Testis (tissue), 2 donors: Measurements from ENCODE around the gene ING5.

ENCODE experiments used
- POLR2A ChIP-seq: fragments of 450-650 bp; IDR thresholded peaks from one replicate; pipeline ENCODE4 v1.6.1; 2017; ENCODE audit warnings: antibody characterized with exemption, mild to moderate bottlenecking, moderate library complexity
- TF ChIP-seq, protein P1 (sequence below), 3 experiments: fragments of 450-650 bp in 2 of 3; fragments of 200-600 bp in 1 of 3; sonication (generic) in 1 of 3; IDR thresholded peaks; one replicate each; pipeline ENCODE4 v1.5.1; 2016 to 2019; ENCODE audit warnings: antibody characterized with exemption in 3 of 3, mild to moderate bottlenecking in 2 of 3, moderate library complexity in 1 of 3

DNA sequence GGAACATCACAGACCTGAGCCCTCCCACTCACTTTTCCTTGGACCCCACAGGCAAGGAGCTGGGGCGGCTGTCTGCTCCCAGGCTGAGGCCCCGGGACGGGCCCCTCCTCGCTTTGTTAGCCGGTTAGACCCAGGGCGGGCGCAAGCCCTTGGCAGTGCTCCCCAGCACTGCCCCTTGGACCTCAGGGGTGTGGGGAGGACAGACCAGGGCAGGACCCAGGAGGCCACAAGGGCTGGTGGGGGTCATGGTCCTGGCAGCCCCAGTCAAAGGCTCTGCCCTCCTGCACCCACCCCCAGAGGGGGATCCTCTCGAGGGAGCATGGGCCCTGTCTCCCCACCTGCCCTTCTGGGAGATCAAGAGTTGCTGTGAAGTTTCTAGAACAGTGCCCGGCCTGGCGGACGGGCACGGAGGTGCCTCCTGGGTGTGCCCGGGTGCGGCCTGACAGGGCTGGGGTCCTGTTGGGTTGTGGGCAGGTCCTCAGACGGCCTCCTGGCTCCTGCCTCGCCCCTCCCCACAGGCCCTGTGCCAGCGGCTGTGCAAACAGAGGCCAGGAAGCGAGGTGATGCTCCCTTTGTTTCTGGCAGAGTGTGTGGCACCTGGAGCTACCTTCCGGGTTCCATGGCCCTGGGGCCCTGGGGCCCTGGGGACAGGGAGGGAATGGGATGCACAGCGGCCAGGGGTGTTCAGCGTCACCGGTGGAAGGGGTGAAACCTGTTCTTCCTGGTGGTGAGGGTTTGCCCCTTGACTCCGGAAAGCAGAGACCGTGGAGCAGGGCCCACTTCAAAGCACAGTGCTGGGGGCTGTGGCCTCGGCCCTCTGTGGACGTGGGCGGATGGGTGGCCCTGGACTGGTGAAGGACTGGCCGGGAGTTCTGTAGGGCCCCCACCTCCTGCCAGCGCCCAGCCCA, 71.9 kb downstream of the ING5 start:
- TF ChIP-seq, protein P1, sequence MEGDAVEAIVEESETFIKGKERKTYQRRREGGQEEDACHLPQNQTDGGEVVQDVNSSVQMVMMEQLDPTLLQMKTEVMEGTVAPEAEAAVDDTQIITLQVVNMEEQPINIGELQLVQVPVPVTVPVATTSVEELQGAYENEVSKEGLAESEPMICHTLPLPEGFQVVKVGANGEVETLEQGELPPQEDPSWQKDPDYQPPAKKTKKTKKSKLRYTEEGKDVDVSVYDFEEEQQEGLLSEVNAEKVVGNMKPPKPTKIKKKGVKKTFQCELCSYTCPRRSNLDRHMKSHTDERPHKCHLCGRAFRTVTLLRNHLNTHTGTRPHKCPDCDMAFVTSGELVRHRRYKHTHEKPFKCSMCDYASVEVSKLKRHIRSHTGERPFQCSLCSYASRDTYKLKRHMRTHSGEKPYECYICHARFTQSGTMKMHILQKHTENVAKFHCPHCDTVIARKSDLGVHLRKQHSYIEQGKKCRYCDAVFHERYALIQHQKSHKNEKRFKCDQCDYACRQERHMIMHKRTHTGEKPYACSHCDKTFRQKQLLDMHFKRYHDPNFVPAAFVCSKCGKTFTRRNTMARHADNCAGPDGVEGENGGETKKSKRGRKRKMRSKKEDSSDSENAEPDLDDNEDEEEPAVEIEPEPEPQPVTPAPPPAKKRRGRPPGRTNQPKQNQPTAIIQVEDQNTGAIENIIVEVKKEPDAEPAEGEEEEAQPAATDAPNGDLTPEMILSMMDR (IDR thresholded peaks at IDR 0.05), result no peak
- TF ChIP-seq POLR2A, result no peak
